K562 (cell line): ENCODE measurements around the gene SLC26A8. TPM values are rescaled to one million over a fixed set of nuclear protein-coding genes. Genes with fewer than 3 reads are reported as not detected.
"Not testable (repeated sequence)": the region's sequence is repeated elsewhere in the genome, so short reads cannot be mapped to it uniquely, and the experiment has no call there.

Source experiments
- ATAC-seq: fragments of 200-7000 bp; cut with Tn5 transposase; 3 replicates; pipeline ENCODE4 v1.9.1; 2020; ENCODE audit warnings: moderate library complexity
- BruUV-seq: library from RNA; stranded (reverse); fragments of 400-500 nt; replicated peaks from 2 replicates; lab custom pipeline; 2021; lab: Mats Ljungman, UMichigan
- CTCF ChIA-PET: fragments of 300-600 bp; formaldehyde crosslinking; extraction: SDS; loops from one replicate; lab custom pipeline; 2021; ENCODE audit warnings: low intra/inter-chr PET ratio; lab: Yijun Ruan, JAX
- POLR2A ChIA-PET: fragments of 300-600, 350-650 bp; sonication (Branson Sonifier 250); formaldehyde crosslinking; extraction: SDS; loops from one replicate; lab custom pipeline; 2021; ENCODE audit warnings: antibody characterized with exemption, inconsistent platforms; lab: Yijun Ruan, JAX
- DNase-seq, 4 experiments: peaks; one replicate each; pipeline versions ENCODE4 v3.0.0 to v3.0.0-alpha.2; 2011 to 2018; ENCODE audit warnings: low spot score in 3 of 4, mixed read lengths in 3 of 4; ENCODE audit errors: extremely low read depth in 1 of 4
- FAIRE-seq: peaks from 2 replicates; lab custom pipeline; 2011; peaks lifted over from hg19 to GRCh38; lab: Jason Lieb, UNC
- H2AFZ ChIP-seq: 2 replicates; pipeline ENCODE4 v1.6.0; 2011; ENCODE audit warnings: low read depth, low read length, control low read depth, inconsistent platforms
- H3K27ac ChIP-seq: fragments of 200-600 bp; 3 replicates; pipeline ENCODE4 v1.8.0; 2011; ENCODE audit warnings: low read depth, mild to moderate bottlenecking, control low read depth, inconsistent platforms, low read length, moderate library complexity, mixed read lengths; ENCODE audit errors: extremely low read depth
- H3K27me3 ChIP-seq, 2 experiments: fragments of 300-600 bp in 1 of 2; 2 replicates in 1 of 2; 3 replicates in 1 of 2; pipeline versions ENCODE4 v1.6.0 to v1.8.0; 2011; ENCODE audit warnings: inconsistent platforms in 2 of 2, low read length in 2 of 2, mild to moderate bottlenecking in 1 of 2, mixed read lengths in 1 of 2, moderate library complexity in 1 of 2; ENCODE audit not compliant: control insufficient read depth in 2 of 2, insufficient read depth in 2 of 2
- H3K36me3 ChIP-seq: fragments of 300-600 bp; 3 replicates; pipeline ENCODE4 v1.8.0; 2011; ENCODE audit warnings: mild to moderate bottlenecking, low read length, inconsistent platforms; ENCODE audit not compliant: control insufficient read depth, insufficient read depth
- H3K4me1 ChIP-seq, 2 experiments: fragments of 200-600 bp in 1 of 2; replicated peaks in 1 of 2; 2 replicates in 1 of 2; 3 replicates in 1 of 2; pipeline versions ENCODE4 v1.5.1 to v1.8.0; 2011; ENCODE audit warnings: inconsistent platforms in 2 of 2, low read length in 2 of 2, mild to moderate bottlenecking in 1 of 2, mixed read lengths in 1 of 2, moderate library complexity in 1 of 2; ENCODE audit not compliant: control insufficient read depth in 2 of 2, insufficient read depth in 2 of 2
- H3K4me2 ChIP-seq: 2 replicates; pipeline ENCODE4 v1.6.1; 2011; ENCODE audit warnings: low read length, control low read depth, inconsistent platforms, mixed read lengths; ENCODE audit not compliant: insufficient read depth
- H3K4me3 ChIP-seq: fragments of 200-600 bp; sonication (generic), shearing (Covaris generic); 2 replicates; pipeline ENCODE4 v1.5.1; 2016; ENCODE audit warnings: control low read depth, inconsistent platforms
- H3K79me2 ChIP-seq: fragments of 200-600 bp; 3 replicates; pipeline ENCODE4 v1.8.0; 2011; ENCODE audit warnings: low read length, inconsistent platforms; ENCODE audit not compliant: control insufficient read depth, insufficient read depth
- H3K9ac ChIP-seq, 2 experiments: 2 replicates each; pipeline versions ENCODE4 v1.6.0 to v1.6.1; 2011; ENCODE audit warnings: low read depth in 2 of 2, low read length in 2 of 2, control low read depth in 1 of 2, inconsistent platforms in 1 of 2, mild to moderate bottlenecking in 1 of 2, mixed read lengths in 1 of 2; ENCODE audit not compliant: insufficient read depth in 1 of 2
- H3K9me1 ChIP-seq: one replicate; pipeline ENCODE4 v1.6.0; 2011; ENCODE audit warnings: inconsistent platforms, mild to moderate bottlenecking, low read length, moderate library complexity; ENCODE audit not compliant: control insufficient read depth, insufficient read depth
- H3K9me3 ChIP-seq: replicated peaks from 2 replicates; pipeline ENCODE4 v1.5.1; 2011; ENCODE audit warnings: low read depth, low read length, inconsistent platforms; ENCODE audit not compliant: control insufficient read depth, insufficient read depth
- H4K20me1 ChIP-seq: replicated peaks from 2 replicates; pipeline ENCODE4 v1.6.1; 2011; ENCODE audit warnings: low read length, inconsistent platforms, mixed read lengths; ENCODE audit not compliant: control insufficient read depth, insufficient read depth
- CC2D1A ChIP-seq: fragments of 450-650 bp; IDR thresholded peaks from 2 replicates; pipeline ENCODE4 v1.6.1; 2017; ENCODE audit warnings: mild to moderate bottlenecking
- CHD4 ChIP-seq: fragments of 200-600 bp; sonication (generic); IDR thresholded peaks from 3 replicates; pipeline ENCODE4 v1.6.1; 2012; ENCODE audit warnings: low read depth, mild to moderate bottlenecking, mixed read lengths, low read length, inconsistent platforms; ENCODE audit not compliant: insufficient read depth, insufficient replicate concordance, poor library complexity, severe bottlenecking
- NONO ChIP-seq, 2 experiments: fragments of 200-400 bp in 1 of 2; fragments of 450-650 bp in 1 of 2; formaldehyde crosslinking in 1 of 2; IDR thresholded peaks; 2 replicates each; pipeline ENCODE4 v1.6.1; 2017; ENCODE audit warnings: low read depth in 2 of 2, mild to moderate bottlenecking in 2 of 2, moderate library complexity in 2 of 2, low read length in 1 of 2
- POLR2AphosphoS5 ChIP-seq: IDR thresholded peaks from 2 replicates; pipeline ENCODE4 v1.6.1; 2011; ENCODE audit warnings: mild to moderate bottlenecking, low read depth, low read length, moderate library complexity; ENCODE audit not compliant: control insufficient read depth, insufficient read depth
- ZNF318 ChIP-seq, 2 experiments: fragments of 450-650 bp; IDR thresholded peaks; 2 replicates each; pipeline ENCODE4 v1.6.1; 2016; ENCODE audit warnings: mild to moderate bottlenecking in 2 of 2, borderline replicate concordance in 1 of 2, low read depth in 1 of 2, moderate library complexity in 1 of 2
- ZNF778 ChIP-seq: fragments of 450-650 bp; formaldehyde crosslinking; IDR thresholded peaks from 2 replicates; pipeline ENCODE4 v1.4.0; 2020; ENCODE audit warnings: mild to moderate bottlenecking, moderate library complexity
- WGBS: fragments of 100-300 bp; shearing (Covaris generic); methylation state at CpG from one replicate; pipeline ENCODE4 v1.1.6; 2016; ENCODE audit warnings: low coverage, mixed read lengths; ENCODE audit not compliant: insufficient coverage; ENCODE audit errors: missing lambda C conversion rate; 5-methylcytosine and 5-hydroxymethylcytosine counted together
- in situ Hi-C: fragments of 300-500 bp; cut with MboI; formaldehyde crosslinking; loops from 4 replicates; pipeline ENCODE4 v1.15.0; 2018; ENCODE audit warnings: inconsistent platforms, mixed read lengths
- intact Hi-C: fragments of 100-400 bp; cut with micrococcal nuclease; formaldehyde crosslinking; loops from 2 replicates; pipeline ENCODE4 v1.14.2; 2022
- polyA plus RNA-seq, 8 experiments: library from polyadenylated mRNA; depleted of rRNA in 4 of 8; stranded (reverse) in 5 of 8; unstranded in 3 of 8; fragments of >200 nt; fragmentation: Nextera tagmentation in 2 of 8; fragmentation: Illumina TruSeq in 1 of 8; extraction: Ambion mirVana in 2 of 8; extraction: Trizol in 1 of 8; gene quantifications; 2 replicates each; pipeline versions ENCODE4 v1.2.1 to v1.2.3, GENCODE V29; 2011 to 2014; ENCODE audit warnings: inconsistent platforms in 1 of 8, missing spikeins in 1 of 8
- total RNA-seq, 7 experiments: library from RNA; depleted of rRNA in 6 of 7; stranded (reverse); fragments of >200 nt in 6 of 7; fragmentation: Illumina TruSeq in 2 of 7; extraction: Trizol in 2 of 7; gene quantifications; 2 replicates each; pipeline versions ENCODE4 v1.2.1 to v1.2.3, GENCODE V29; 2011 to 2021; ENCODE audit warnings: low replicate concordance in 1 of 7

Gene SLC26A8
- total and polyA plus RNA-seq, 9 of the 15 experiments (the other 6 are each of a cell fraction or from before 2014, with no cell fraction given), result not detected

- TF ChIP-seq ZNF318 (IDR thresholded peaks at IDR 0.05; ENCODE audit: borderline replicate concordance in 1 of 2, low read depth in 1 of 2) (no peak), POLR2AphosphoS5 (no peak), CHD4 (no peak), CC2D1A (no peak), ZNF778 (CRISPR knock-in tag) (no peak), NONO (IDR thresholded peaks at IDR 0.05; ENCODE audit: low read depth in 2 of 2, low read length in 1 of 2) (no peak)
Measured at GRCh38 chr6:35980991-35981645, 43.3 kb downstream of the SLC26A8 start (continued).

DNA sequence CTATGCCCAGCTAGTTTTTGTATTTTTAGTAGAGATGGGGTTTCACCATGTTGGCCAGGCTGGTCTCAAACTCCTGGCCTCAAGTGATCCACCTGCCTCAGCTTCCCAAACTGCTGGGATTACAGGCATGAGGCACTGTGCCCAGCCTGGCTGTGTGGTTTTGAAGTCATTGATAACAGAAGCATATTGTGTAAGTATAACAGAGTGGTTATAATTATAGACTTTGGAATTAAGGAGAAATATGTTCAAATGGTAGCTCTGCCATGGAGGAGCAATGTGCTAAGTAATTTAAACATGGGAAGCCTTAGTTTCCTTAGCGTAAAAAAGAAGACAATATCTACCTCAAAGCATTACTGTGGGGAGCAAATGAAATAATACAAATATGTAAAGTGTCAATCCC lies 44.3 kb downstream of the SLC26A8 start:
- H3K4me3 ChIP-seq, H2AFZ ChIP-seq, FAIRE-seq, DNase-seq, H3K4me2 ChIP-seq, H3K27ac ChIP-seq, H3K36me3 ChIP-seq, in situ Hi-C loops, H3K4me1 ChIP-seq, CTCF ChIA-PET, H3K9ac ChIP-seq, intact Hi-C loops, H3K9me3 ChIP-seq, H4K20me1 ChIP-seq, H3K79me2 ChIP-seq, BruUV-seq, ATAC-seq, H3K9me1 ChIP-seq: not testable (repeated sequence)
- H3K27me3 ChIP-seq, result peaks cover 18 to 27% of the 10 kb centered on the region in 2 experiments
- WGBS, result 4% methylated on average over 1 of the region's 1 CpG
- POLR2A ChIA-PET, result interaction anchor here (1.7 to 3.0 kb wide), 3 partner anchors 8 to 13 kb away, joined by 7 to 14 read pairs (median 12); no protein-coding TSS in a partner anchor
